IMR-90 (cell line): ENCODE results near the gene KMT2A. TPM values are rescaled to one million over a fixed set of nuclear protein-coding genes. Genes with fewer than 3 reads are reported as not detected.
A peak's percentile ranks its signal among the peaks of the same experiment; 100 is the strongest.

Source experiments
- ATAC-seq: fragments of 200-7000 bp; cut with Tn5 transposase; 2 replicates; pipeline ENCODE4 v1.9.1; 2020; ENCODE audit warnings: low read depth, mild to moderate bottlenecking, moderate library complexity
- BruUV-seq: library from RNA; stranded (reverse); fragments of 400-500 nt; replicated peaks from 2 replicates; lab custom pipeline; 2021; lab: Mats Ljungman, UMichigan
- CTCF ChIA-PET: fragments of 300-600 bp; formaldehyde crosslinking; extraction: SDS; loops from one replicate; lab custom pipeline; 2021; ENCODE audit warnings: antibody characterized with exemption; lab: Yijun Ruan, JAX
- POLR2A ChIA-PET: fragments of 300-600 bp; sonication (Branson Sonifier 250); formaldehyde crosslinking; loops from one replicate; lab custom pipeline; 2022; ENCODE audit warnings: antibody characterized with exemption; ENCODE audit not compliant: unreplicated experiment; lab: Charles Lee
- DNase-seq: peaks from one replicate; pipeline ENCODE4 v3.0.0; 2013
- H2AFZ ChIP-seq: replicated peaks from 2 replicates; pipeline ENCODE3; 2013; ENCODE audit warnings: low read length, mild to moderate bottlenecking; ENCODE audit not compliant: poor library complexity
- H2AK5ac ChIP-seq: 2 replicates; pipeline ENCODE4 v1.6.1; 2013; ENCODE audit warnings: low read depth, low read length, inconsistent platforms
- H2AK9ac ChIP-seq: replicated peaks from 2 replicates; pipeline ENCODE3; 2013; ENCODE audit warnings: mild to moderate bottlenecking, low read depth, low read length, moderate library complexity; ENCODE audit not compliant: poor library complexity
- H2BK120ac ChIP-seq: 2 replicates; pipeline ENCODE4 v1.6.1; 2013; ENCODE audit warnings: low read depth, low read length, inconsistent platforms
- H2BK15ac ChIP-seq: 3 replicates; pipeline ENCODE4 v1.6.1; 2013; ENCODE audit warnings: low read depth, low read length, inconsistent platforms
- H2BK20ac ChIP-seq: 2 replicates; pipeline ENCODE4 v1.6.1; 2013; ENCODE audit warnings: low read depth, mild to moderate bottlenecking, inconsistent platforms, low read length, moderate library complexity
- H2BK5ac ChIP-seq: 2 replicates; pipeline ENCODE4 v1.6.1; 2013; ENCODE audit warnings: mild to moderate bottlenecking, low read depth, low read length, inconsistent platforms; ENCODE audit not compliant: poor library complexity, severe bottlenecking
- H3K14ac ChIP-seq: replicated peaks from 2 replicates; pipeline ENCODE4 v1.6.1; 2013; ENCODE audit warnings: low read depth, low read length, inconsistent platforms
- H3K18ac ChIP-seq: 2 replicates; pipeline ENCODE4 v1.6.1; 2013; ENCODE audit warnings: low read depth, low read length, control low read depth
- H3K23ac ChIP-seq: 2 replicates; pipeline ENCODE4 v1.6.1; 2013; ENCODE audit warnings: low read depth, low read length, inconsistent platforms
- H3K27ac ChIP-seq: 2 replicates; pipeline ENCODE4 v1.5.1; 2013; ENCODE audit warnings: mild to moderate bottlenecking, control low read depth, low read length; ENCODE audit not compliant: insufficient read depth
- H3K27me3 ChIP-seq: 2 replicates; pipeline ENCODE4 v1.6.1; 2013; ENCODE audit warnings: low read length; ENCODE audit not compliant: control insufficient read depth, insufficient read depth
- H3K36me3 ChIP-seq: 2 replicates; pipeline ENCODE4 v1.6.1; 2013; ENCODE audit warnings: low read length, mixed read lengths; ENCODE audit not compliant: control insufficient read depth, insufficient read depth
- H3K4ac ChIP-seq: 2 replicates; pipeline ENCODE4 v1.6.1; 2013; ENCODE audit warnings: low read depth, low read length, inconsistent platforms
- H3K4me1 ChIP-seq: 2 replicates; pipeline ENCODE4 v1.6.1; 2013; ENCODE audit warnings: low read length, mixed read lengths; ENCODE audit not compliant: control insufficient read depth, insufficient read depth
- H3K4me2 ChIP-seq: 2 replicates; pipeline ENCODE4 v1.6.1; 2013; ENCODE audit warnings: low read depth, mild to moderate bottlenecking, control low read depth, low read length, moderate library complexity
- H3K4me3 ChIP-seq: 2 replicates; pipeline ENCODE4 v1.5.1; 2013; ENCODE audit warnings: low read depth, mild to moderate bottlenecking, control low read depth, low read length, moderate library complexity; ENCODE audit not compliant: insufficient read depth
- H3K56ac ChIP-seq: 2 replicates; pipeline ENCODE4 v1.6.1; 2013; ENCODE audit warnings: low read length, inconsistent platforms; ENCODE audit not compliant: insufficient read depth; ENCODE audit errors: extremely low read depth
- H3K79me1 ChIP-seq, 2 experiments: 2 replicates each; pipeline ENCODE4 v1.6.1; 2013; ENCODE audit warnings: low read length in 2 of 2, inconsistent platforms in 1 of 2, low read depth in 1 of 2
- H3K9ac ChIP-seq: 2 replicates; pipeline ENCODE4 v1.6.1; 2013; ENCODE audit warnings: low read depth, low read length, control low read depth
- H3K9me1 ChIP-seq: 2 replicates; pipeline ENCODE4 v1.6.1; 2013; ENCODE audit warnings: low read length, inconsistent platforms; ENCODE audit not compliant: insufficient read depth
- H3K9me3 ChIP-seq: 2 replicates; pipeline ENCODE4 v1.6.1; 2013; ENCODE audit warnings: low read length; ENCODE audit not compliant: control insufficient read depth, insufficient read depth
- H4K20me1 ChIP-seq: 2 replicates; pipeline ENCODE4 v1.6.1; 2013; ENCODE audit warnings: low read length, inconsistent platforms; ENCODE audit not compliant: insufficient read depth
- H4K5ac ChIP-seq: 2 replicates; pipeline ENCODE4 v1.6.1; 2013; ENCODE audit warnings: mild to moderate bottlenecking, low read depth, low read length, control low read depth
- H4K8ac ChIP-seq, 2 experiments: 2 replicates each; pipeline ENCODE4 v1.6.1; 2013; ENCODE audit warnings: low read depth in 2 of 2, low read length in 2 of 2, control low read depth in 1 of 2, inconsistent platforms in 1 of 2
- H4K91ac ChIP-seq: 2 replicates; pipeline ENCODE4 v1.6.1; 2013; ENCODE audit warnings: low read depth, low read length, inconsistent platforms; ENCODE audit not compliant: insufficient read depth
- BHLHE40 ChIP-seq: fragments of 150-350 bp; IDR thresholded peaks from 2 replicates; pipeline ENCODE4 v1.6.1; 2016; ENCODE audit warnings: mild to moderate bottlenecking, low read depth, low read length
- CEBPB ChIP-seq: IDR thresholded peaks from 2 replicates; pipeline ENCODE4 v1.6.1; 2012; ENCODE audit warnings: low read depth, low read length, improper control_type of control experiment
- CHD1 ChIP-seq: IDR thresholded peaks from 2 replicates; pipeline ENCODE4 v1.6.1; 2012; ENCODE audit warnings: low read depth, low read length, improper control_type of control experiment
- FOS ChIP-seq: fragments of 150-350 bp; IDR thresholded peaks from 2 replicates; pipeline ENCODE4 v1.6.1; 2016; ENCODE audit warnings: low read depth, low read length
- MAFK ChIP-seq: IDR thresholded peaks from 2 replicates; pipeline ENCODE4 v1.6.1; 2012; ENCODE audit warnings: low read depth, low read length, improper control_type of control experiment
- MAZ ChIP-seq: IDR thresholded peaks from 2 replicates; pipeline ENCODE4 v1.6.1; 2012; ENCODE audit warnings: low read depth, mild to moderate bottlenecking, low read length, improper control_type of control experiment, moderate library complexity, borderline replicate concordance
- MXI1 ChIP-seq: IDR thresholded peaks from 2 replicates; pipeline ENCODE4 v1.6.1; 2012; ENCODE audit warnings: low read depth, mild to moderate bottlenecking, low read length, moderate library complexity, borderline replicate concordance
- NFE2L2 ChIP-seq: fragments of 150-350 bp; IDR thresholded peaks from 2 replicates; pipeline ENCODE4 v1.6.1; 2016; ENCODE audit warnings: low read depth, mild to moderate bottlenecking, low read length
- POLR2A ChIP-seq: IDR thresholded peaks from 2 replicates; pipeline ENCODE4 v1.6.1; 2012; ENCODE audit warnings: mild to moderate bottlenecking, low read depth, low read length
- RAD21 ChIP-seq: IDR thresholded peaks from 2 replicates; pipeline ENCODE4 v1.6.1; 2012; ENCODE audit warnings: low read length, improper control_type of control experiment
- RCOR1 ChIP-seq: IDR thresholded peaks from 2 replicates; pipeline ENCODE4 v1.6.1; 2012; ENCODE audit warnings: mild to moderate bottlenecking, low read length, improper control_type of control experiment; ENCODE audit not compliant: insufficient replicate concordance
- RFX5 ChIP-seq: IDR thresholded peaks from 2 replicates; pipeline ENCODE4 v1.8.0; 2012; ENCODE audit warnings: low read depth, mild to moderate bottlenecking, low read length, moderate library complexity
- SMC3 ChIP-seq: fragments of 150-350 bp; IDR thresholded peaks from 2 replicates; pipeline ENCODE4 v1.6.1; 2016; ENCODE audit warnings: low read depth, mild to moderate bottlenecking, antibody characterized with exemption, low read length, moderate library complexity
- WGBS, 2 experiments: methylation state at CpG; one replicate each; pipeline versions ENCODE4 v1.1.5 to v1.1.7; 2013; ENCODE audit warnings: missing lambda C conversion rate in 2 of 2; ENCODE audit not compliant: insufficient read length in 1 of 2; ENCODE audit errors: extremely low coverage in 2 of 2; 5-methylcytosine and 5-hydroxymethylcytosine counted together
- dilution Hi-C: fragments of 300-500 bp; cut with HindIII; formaldehyde crosslinking; loops from one replicate; pipeline ENCODE4 v1.14.3; 2018; ENCODE audit warnings: low sequenced_read_pairs; ENCODE audit not compliant: unreplicated experiment
- in situ Hi-C: fragments of 300-500 bp; cut with MboI; formaldehyde crosslinking; loops from 3 replicates; pipeline ENCODE4 v1.14.3; 2019; ENCODE audit warnings: low sequenced_read_pairs, inconsistent platforms, mixed read lengths
- intact Hi-C: fragments of 100-400 bp; cut with micrococcal nuclease; formaldehyde crosslinking; loops from 2 replicates; pipeline ENCODE4 v1.10.0; 2022
- polyA plus RNA-seq, 3 experiments: library from polyadenylated mRNA; depleted of rRNA; stranded (reverse); fragments of >200 nt; gene quantifications; 2 replicates each; pipeline ENCODE4 v1.2.3, GENCODE V29; 2012; ENCODE audit warnings: low replicate concordance in 1 of 3
- total RNA-seq: library from RNA; depleted of rRNA; stranded (reverse); fragments of >200 nt; gene quantifications from 2 replicates; pipeline ENCODE4 v1.2.3, GENCODE V29; 2012
- TF ChIP-seq, protein P1 (sequence below): fragments of 150-350 bp; IDR thresholded peaks from 2 replicates; pipeline ENCODE4 v1.6.1; 2016; ENCODE audit warnings: low read depth, mild to moderate bottlenecking, low read length, moderate library complexity, borderline replicate concordance
- TF ChIP-seq, protein P2 (sequence below): conservative IDR thresholded peaks from 2 replicates; pipeline ENCODE4 v1.5.1; 2012; ENCODE audit warnings: mild to moderate bottlenecking, low read depth, low read length, improper control_type of control experiment
- TF ChIP-seq, protein P3 (sequence below): fragments of 150-350 bp; IDR thresholded peaks from 2 replicates; pipeline ENCODE4 v1.6.1; 2017; ENCODE audit warnings: mild to moderate bottlenecking, antibody characterized with exemption, low read length, low read depth

Gene KMT2A
- total and polyA plus RNA-seq, 2 of the 4 experiments (the other 2 are of a cell fraction) = 18.2 to 21.1 TPM

DNA sequence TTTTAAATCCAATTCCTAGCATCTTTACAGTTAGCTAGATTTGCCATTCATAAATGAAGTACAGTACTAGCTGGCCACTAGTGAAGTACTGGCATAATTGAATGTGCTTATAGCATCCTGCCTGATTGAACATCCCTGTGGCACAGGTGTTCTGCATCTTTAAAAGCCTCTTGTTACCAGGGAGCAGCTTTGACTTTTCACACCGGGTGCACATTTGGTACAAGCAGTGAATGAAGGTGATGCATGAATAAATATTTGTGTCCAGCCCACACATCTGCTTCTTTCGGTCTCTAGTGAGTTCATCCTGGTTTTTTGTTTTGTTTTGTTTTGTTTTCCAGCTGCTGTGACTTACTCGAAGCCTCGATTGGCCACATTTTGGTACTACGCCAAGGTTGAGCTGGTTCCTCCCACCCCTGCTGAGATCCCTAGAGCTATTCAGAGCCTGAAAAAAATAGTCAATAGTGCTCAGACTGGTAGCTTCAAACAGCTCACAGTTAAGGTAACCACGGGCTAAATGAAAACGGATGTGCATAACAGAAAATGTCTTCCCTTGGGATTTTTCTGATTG lies 29.6 kb upstream of the KMT2A start:
- H2AK5ac ChIP-seq = no peak overlapping the region
- H3K14ac ChIP-seq = no peak overlapping the region
- peaks cover 12% of the 10 kb centered on the region for H3K36me3 ChIP-seq
- H3K4me2 ChIP-seq = no peak overlapping the region
- dilution Hi-C loops = no loop called here
- H3K23ac ChIP-seq = no peak overlapping the region
- intact Hi-C loops = no loop called here
- H3K79me1 ChIP-seq = peaks cover 27 to 42% of the 10 kb centered on the region in 2 experiments
- DNase-seq = peak; percentile 39
- TF ChIP-seq CEBPB (no peak), MAFK (no peak), MAZ (no peak), NFE2L2 (no peak), POLR2A (no peak), CHD1 (no peak), BHLHE40 (no peak), RCOR1 (no peak), MXI1 (no peak), RFX5 (no peak), FOS (no peak), SMC3 (no peak), RAD21 (no peak)
- TF ChIP-seq, protein P1, sequence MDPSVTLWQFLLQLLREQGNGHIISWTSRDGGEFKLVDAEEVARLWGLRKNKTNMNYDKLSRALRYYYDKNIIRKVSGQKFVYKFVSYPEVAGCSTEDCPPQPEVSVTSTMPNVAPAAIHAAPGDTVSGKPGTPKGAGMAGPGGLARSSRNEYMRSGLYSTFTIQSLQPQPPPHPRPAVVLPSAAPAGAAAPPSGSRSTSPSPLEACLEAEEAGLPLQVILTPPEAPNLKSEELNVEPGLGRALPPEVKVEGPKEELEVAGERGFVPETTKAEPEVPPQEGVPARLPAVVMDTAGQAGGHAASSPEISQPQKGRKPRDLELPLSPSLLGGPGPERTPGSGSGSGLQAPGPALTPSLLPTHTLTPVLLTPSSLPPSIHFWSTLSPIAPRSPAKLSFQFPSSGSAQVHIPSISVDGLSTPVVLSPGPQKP = no peak
- TF ChIP-seq, protein P2, sequence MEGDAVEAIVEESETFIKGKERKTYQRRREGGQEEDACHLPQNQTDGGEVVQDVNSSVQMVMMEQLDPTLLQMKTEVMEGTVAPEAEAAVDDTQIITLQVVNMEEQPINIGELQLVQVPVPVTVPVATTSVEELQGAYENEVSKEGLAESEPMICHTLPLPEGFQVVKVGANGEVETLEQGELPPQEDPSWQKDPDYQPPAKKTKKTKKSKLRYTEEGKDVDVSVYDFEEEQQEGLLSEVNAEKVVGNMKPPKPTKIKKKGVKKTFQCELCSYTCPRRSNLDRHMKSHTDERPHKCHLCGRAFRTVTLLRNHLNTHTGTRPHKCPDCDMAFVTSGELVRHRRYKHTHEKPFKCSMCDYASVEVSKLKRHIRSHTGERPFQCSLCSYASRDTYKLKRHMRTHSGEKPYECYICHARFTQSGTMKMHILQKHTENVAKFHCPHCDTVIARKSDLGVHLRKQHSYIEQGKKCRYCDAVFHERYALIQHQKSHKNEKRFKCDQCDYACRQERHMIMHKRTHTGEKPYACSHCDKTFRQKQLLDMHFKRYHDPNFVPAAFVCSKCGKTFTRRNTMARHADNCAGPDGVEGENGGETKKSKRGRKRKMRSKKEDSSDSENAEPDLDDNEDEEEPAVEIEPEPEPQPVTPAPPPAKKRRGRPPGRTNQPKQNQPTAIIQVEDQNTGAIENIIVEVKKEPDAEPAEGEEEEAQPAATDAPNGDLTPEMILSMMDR = no peak
- TF ChIP-seq, protein P3, sequence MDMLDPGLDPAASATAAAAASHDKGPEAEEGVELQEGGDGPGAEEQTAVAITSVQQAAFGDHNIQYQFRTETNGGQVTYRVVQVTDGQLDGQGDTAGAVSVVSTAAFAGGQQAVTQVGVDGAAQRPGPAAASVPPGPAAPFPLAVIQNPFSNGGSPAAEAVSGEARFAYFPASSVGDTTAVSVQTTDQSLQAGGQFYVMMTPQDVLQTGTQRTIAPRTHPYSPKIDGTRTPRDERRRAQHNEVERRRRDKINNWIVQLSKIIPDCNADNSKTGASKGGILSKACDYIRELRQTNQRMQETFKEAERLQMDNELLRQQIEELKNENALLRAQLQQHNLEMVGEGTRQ = no peak
- no peak overlapping the region for H3K4ac ChIP-seq
- H3K56ac ChIP-seq = no peak overlapping the region
- 0 out of 2 replicates have a peak, but pooled peaks cover 2% of the 10 kb centered on the region for H3K9me1 ChIP-seq
- no peak overlapping the region for H4K91ac ChIP-seq
- no peak overlapping the region for H2BK120ac ChIP-seq
- in situ Hi-C loops = no loop called here
- ChIA-PET CTCF (no interaction called here), POLR2A (no interaction called here)
- H3K27me3 ChIP-seq = no peaks in the 10 kb centered on the region
- H3K4me1 ChIP-seq = peaks cover 5% of the 10 kb centered on the region
- H4K20me1 ChIP-seq = peaks cover 38% of the 10 kb centered on the region
- H3K18ac ChIP-seq = no peak overlapping the region
- no peak overlapping the region for H2AFZ ChIP-seq
- H2BK5ac ChIP-seq = no peak overlapping the region
- no peak overlapping the region for H2AK9ac ChIP-seq
- no peak overlapping the region for H4K5ac ChIP-seq
- H3K9me3 ChIP-seq = no peaks in the 10 kb centered on the region
- H4K8ac ChIP-seq = no peak overlapping the region
- peak; percentile 6; the same call in 1 of the 2 replicates for ATAC-seq
- WGBS, 2 experiments = 80% methylated on average over 2 of the region's 7 CpGs; no CpG with 5 or more reads in 1 of the 2 experiments
- no peak overlapping the region for H3K9ac ChIP-seq
- no peak overlapping the region for H3K27ac ChIP-seq
- no peak overlapping the region for H3K4me3 ChIP-seq
- no peak overlapping the region for H2BK15ac ChIP-seq
- no TSS peak for BruUV-seq
- no peak overlapping the region for H2BK20ac ChIP-seq
